HG02973 (cell line): Measurements from ENCODE around the gene INHBE.
"Not testable (repeated sequence)": the region's sequence is repeated elsewhere in the genome, so short reads cannot be mapped to it uniquely, and the experiment has no call there.

Experiments used
- ATAC-seq: cut with Tn5 transposase; IDR thresholded peaks from one replicate; pipeline ENCODE4 v1.9.1; 2021; ENCODE audit warnings: moderate library complexity; ENCODE audit not compliant: unreplicated experiment

The INHBE gene

GRCh38 chr12:57439762-57440266, 15.3 kb upstream of the INHBE start:
- ATAC-seq = no peak

- not testable (repeated sequence) for ATAC-seq
These were observed 13.7 kb upstream of the INHBE start for GRCh38 chr12:57441393-57441792.

- no peak for ATAC-seq
These were observed 13.2 kb upstream of the INHBE start for GRCh38 chr12:57441846-57442427.

GRCh38 chr12:57444337-57444736, 10.8 kb upstream of the INHBE start:
- ATAC-seq = not testable (repeated sequence)

GRCh38 chr12:57444744-57445143, 10.4 kb upstream of the INHBE start:
- no peak for ATAC-seq

GRCh38 chr12:57446292-57446960, 8.7 kb upstream of the INHBE start:
- no peak for ATAC-seq

- ATAC-seq = no peak
These were observed 6.4 kb upstream of the INHBE start for GRCh38 chr12:57448669-57449068.

- ATAC-seq = no peak
These were observed 5.7 kb upstream of the INHBE start for GRCh38 chr12:57449375-57449774.

- no peak for ATAC-seq
These were observed 5.0 kb upstream of the INHBE start for GRCh38 chr12:57450057-57450456.

GRCh38 chr12:57451233-57451778, 3.8 kb upstream of the INHBE start:
- no peak for ATAC-seq

GRCh38 chr12:57452181-57452936, 2.7 kb upstream of the INHBE start:
- ATAC-seq = no peak

GRCh38 chr12:57452937-57453509, 2.1 kb upstream of the INHBE start:
- ATAC-seq = peak; percentile 42

- no peak for ATAC-seq
These were observed 918 bp upstream of the INHBE start for GRCh38 chr12:57454213-57454565.

- no peak for ATAC-seq
These were observed 452 bp downstream of the INHBE start for GRCh38 chr12:57455374-57456144.

- ATAC-seq = peak; percentile 34
These were observed 1.1 kb downstream of the INHBE start for GRCh38 chr12:57456145-57456700.

GRCh38 chr12:57456737-57457490, 1.8 kb downstream of the INHBE start:
- ATAC-seq = no peak

- ATAC-seq = no peak
These were observed 3.6 kb downstream of the INHBE start for GRCh38 chr12:57458665-57459054.

- peak; percentile 55 for ATAC-seq
These were observed 4.1 kb downstream of the INHBE start for GRCh38 chr12:57459055-57459749.
